B cell (primary cell): ENCODE data around the gene SMIM22. TPM values are rescaled to one million over a fixed set of nuclear protein-coding genes. Genes with fewer than 3 reads are reported as not detected.

Experiments
- ATAC-seq: fragments of 200-7000 bp; cut with Tn5 transposase; one replicate; pipeline ENCODE4 v1.10.0; 2021; ENCODE audit warnings: low read depth, mild to moderate bottlenecking, moderate number of reproducible peaks, moderate library complexity
- CTCF ChIA-PET: fragments of 350-600 bp; sonication (Branson Sonifier 250); formaldehyde crosslinking; loops from one replicate; lab custom pipeline; 2021; ENCODE audit warnings: antibody characterized with exemption, inconsistent platforms; lab: Charles Lee
- POLR2A ChIA-PET: fragments of 350-600 bp; sonication (Branson Sonifier 250); formaldehyde crosslinking; loops from one replicate; lab custom pipeline; 2021; ENCODE audit warnings: antibody characterized with exemption; lab: Charles Lee
- DNase-seq: peaks from one replicate; pipeline ENCODE4 v3.0.0; 2013
- H2AFZ ChIP-seq: 2 replicates; pipeline ENCODE4 v1.6.1; 2012; ENCODE audit warnings: mild to moderate bottlenecking, low read depth, low read length; ENCODE audit not compliant: insufficient read depth, poor library complexity, severe bottlenecking
- H3K27ac ChIP-seq, 2 donors: 1 replicate in 1 of 2; 2 replicates in 1 of 2; pipeline ENCODE4 v1.5.1; 2012 to 2013; ENCODE audit warnings: low read length in 2 of 2, mild to moderate bottlenecking in 2 of 2, moderate library complexity in 1 of 2
- H3K27me3 ChIP-seq, 4 experiments: fragments of 200-600 bp in 1 of 4; sonication (generic) in 1 of 4; replicated peaks in 1 of 4; 1 replicate in 2 of 4; 2 replicates in 2 of 4; pipeline versions ENCODE4 v1.6.1 to v1.7.0; 2013 to 2016; ENCODE audit warnings: low read length in 3 of 4, mild to moderate bottlenecking in 2 of 4, mixed read lengths in 1 of 4, moderate library complexity in 1 of 4; ENCODE audit not compliant: insufficient read depth in 4 of 4, control insufficient read depth in 3 of 4; ENCODE audit errors: control extremely low read depth in 1 of 4
- H3K36me3 ChIP-seq, 2 experiments: replicated peaks in 1 of 2; 1 replicate in 1 of 2; 2 replicates in 1 of 2; pipeline versions ENCODE4 v1.6.1 to v1.7.1; 2013; ENCODE audit warnings: low read length in 1 of 2; ENCODE audit not compliant: insufficient read depth in 2 of 2, control insufficient read depth in 1 of 2; ENCODE audit errors: control extremely low read depth in 1 of 2, extremely low read depth in 1 of 2
- H3K4me1 ChIP-seq, 2 donors: fragments of 200-600 bp in 1 of 2; sonication (generic) in 1 of 2; 1 replicate in 1 of 2; 2 replicates in 1 of 2; pipeline versions ENCODE4 v1.5.1 to v1.6.1; 2013 to 2017; ENCODE audit warnings: low read length in 2 of 2; ENCODE audit not compliant: control insufficient read depth in 2 of 2, insufficient read depth in 2 of 2
- H3K4me2 ChIP-seq: replicated peaks from 2 replicates; pipeline ENCODE3; 2012; ENCODE audit warnings: mild to moderate bottlenecking, low read depth, low read length; ENCODE audit not compliant: poor library complexity, severe bottlenecking
- H3K4me3 ChIP-seq, 5 experiments: fragments of 200-600 bp in 1 of 5; sonication (generic) in 1 of 5; 1 replicate in 3 of 5; 2 replicates in 2 of 5; pipeline versions ENCODE4 v1.5.1 to v1.7.0; 2011 to 2016; ENCODE audit warnings: low read length in 4 of 5, mild to moderate bottlenecking in 4 of 5, low read depth in 2 of 5, control low read depth in 1 of 5, moderate library complexity in 1 of 5; ENCODE audit not compliant: insufficient read depth in 1 of 5; ENCODE audit errors: control extremely low read depth in 1 of 5, extremely low read depth in 1 of 5
- H3K79me2 ChIP-seq: fragments of 200-600 bp; sonication (generic); one replicate; pipeline ENCODE4 v1.6.0; 2016; ENCODE audit warnings: low read length; ENCODE audit not compliant: control insufficient read depth, insufficient read depth
- H3K9ac ChIP-seq: fragments of 200-600 bp; sonication (generic); 2 replicates; pipeline ENCODE4 v1.6.1; 2017; ENCODE audit warnings: mild to moderate bottlenecking, low read length, moderate library complexity
- H3K9me3 ChIP-seq, 3 donors: one replicate each; pipeline versions ENCODE4 v1.6.1 to v1.7.1; 2013; ENCODE audit warnings: low read length in 2 of 3; ENCODE audit not compliant: control insufficient read depth in 2 of 3, insufficient read depth in 1 of 3; ENCODE audit errors: control extremely low read depth in 1 of 3
- H4K20me1 ChIP-seq: 2 replicates; pipeline ENCODE4 v1.6.0; 2012; ENCODE audit warnings: mild to moderate bottlenecking, low read length; ENCODE audit not compliant: insufficient read depth, control insufficient read depth, poor library complexity, severe bottlenecking
- H3K27ac Mint-ChIP-seq: one replicate; pipeline ENCODE4 v1.8.0; 2021; ENCODE audit warnings: mixed read lengths
- H3K27me3 Mint-ChIP-seq: one replicate; pipeline ENCODE4 v1.8.0; 2021; ENCODE audit warnings: mixed read lengths
- H3K4me1 Mint-ChIP-seq: one replicate; pipeline ENCODE4 v1.8.0; 2021; ENCODE audit warnings: mixed read lengths
- H3K4me3 Mint-ChIP-seq: one replicate; pipeline ENCODE4 v1.8.0; 2021; ENCODE audit warnings: mixed read lengths
- H3K9me3 Mint-ChIP-seq: one replicate; pipeline ENCODE4 v1.8.0; 2022; ENCODE audit warnings: mixed read lengths; ENCODE audit not compliant: insufficient read depth
- EZH2 ChIP-seq: IDR thresholded peaks from 2 replicates; pipeline ENCODE4 v1.6.1; 2012; ENCODE audit warnings: borderline replicate concordance, low read depth, mild to moderate bottlenecking, moderate library complexity, low read length; ENCODE audit not compliant: insufficient read depth, poor library complexity, severe bottlenecking
- WGBS: methylation state at CpG from one replicate; pipeline ENCODE4 v1.1.5; 2013; ENCODE audit warnings: missing lambda C conversion rate; ENCODE audit not compliant: insufficient coverage; 5-methylcytosine and 5-hydroxymethylcytosine counted together
- intact Hi-C: fragments of 100-400 bp; cut with micrococcal nuclease; formaldehyde crosslinking; loops from one replicate; pipeline ENCODE4 v1.10.0; 2022
- polyA plus RNA-seq: library from polyadenylated mRNA; depleted of rRNA; stranded (reverse); fragments of >200 nt; gene quantifications from 2 replicates; pipeline ENCODE4 v1.2.3, GENCODE V29; 2012
- total RNA-seq, 2 donors: library from RNA; stranded (reverse); fragments of 120-200 nt in 1 of 2; gene quantifications; 1 replicate in 1 of 2; 2 replicates in 1 of 2; pipeline versions ENCODE4 v1.2.3 to v1.2.4, GENCODE V29; 2013 to 2022
- TF ChIP-seq, protein P1 (sequence below): fragments of 200-600 bp; IDR thresholded peaks from one replicate; pipeline ENCODE4 v1.8.0; 2022; ENCODE audit warnings: antibody characterized with exemption, mild to moderate bottlenecking

The SMIM22 gene
- total and polyA plus RNA-seq, 2 donors (not counting 1 experiment from before 2014, with no cell fraction given), result not detected

DNA sequence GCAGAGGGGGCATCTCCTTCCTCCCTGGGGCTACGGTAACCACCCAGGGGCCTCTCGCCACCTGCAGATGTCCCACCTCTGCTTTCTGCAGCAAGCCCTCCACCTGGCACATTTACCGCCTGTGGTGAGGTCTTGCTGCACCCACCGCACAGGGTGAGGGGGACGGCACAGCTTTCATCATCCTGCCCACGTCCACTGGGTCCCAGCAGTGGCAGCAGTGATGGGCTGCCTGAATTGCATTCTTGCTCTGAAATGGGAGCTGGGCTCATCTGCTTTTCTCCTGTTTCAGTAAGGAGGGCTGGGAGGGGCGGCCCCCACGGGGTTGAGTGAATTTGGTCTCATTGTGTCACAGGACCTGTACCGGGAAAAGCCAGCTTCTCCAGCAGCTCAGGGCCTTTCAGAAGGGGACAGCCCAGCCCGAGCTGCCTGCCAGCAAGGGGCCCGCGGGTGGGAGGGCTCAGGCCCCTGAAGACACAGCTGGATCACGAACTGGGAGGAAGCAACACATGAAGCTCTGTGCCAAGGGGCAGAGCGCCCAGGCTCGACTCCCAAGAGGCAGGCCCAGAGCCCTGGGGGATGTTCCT lies 48.1 kb upstream of the SMIM22 start:
- Histone ChIP-seq H3K79me2 (no peaks in the 10 kb centered on the region), H3K4me2 (no peak overlapping the region), H2AFZ (no peak overlapping the region), H3K4me1 (peaks cover 0 to 23% of the 10 kb centered on the region in 2 donors), H3K27me3 (peaks cover 0 to 5% (median 2%) of the 10 kb centered on the region in 4 experiments), H3K4me3 (no peak overlapping the region), H3K36me3 (peaks cover 2 to 13% of the 10 kb centered on the region in 2 experiments), H3K27ac (no peak overlapping the region), H3K9ac (no peak overlapping the region), H4K20me1 (no peaks in the 10 kb centered on the region), H3K9me3 (no peaks in the 10 kb centered on the region)
- DNase-seq (no peak), ATAC-seq (no peak)
- Mint-ChIP-seq H3K9me3 (no peaks in the 10 kb centered on the region), H3K4me1 (peaks cover 29% of the 10 kb centered on the region), H3K27me3 (peaks cover 4% of the 10 kb centered on the region), H3K27ac (no peak overlapping the region), H3K4me3 (no peak overlapping the region)
- WGBS, result 36% methylated on average over 15 of the region's 15 CpGs
- TF ChIP-seq, protein P1, sequence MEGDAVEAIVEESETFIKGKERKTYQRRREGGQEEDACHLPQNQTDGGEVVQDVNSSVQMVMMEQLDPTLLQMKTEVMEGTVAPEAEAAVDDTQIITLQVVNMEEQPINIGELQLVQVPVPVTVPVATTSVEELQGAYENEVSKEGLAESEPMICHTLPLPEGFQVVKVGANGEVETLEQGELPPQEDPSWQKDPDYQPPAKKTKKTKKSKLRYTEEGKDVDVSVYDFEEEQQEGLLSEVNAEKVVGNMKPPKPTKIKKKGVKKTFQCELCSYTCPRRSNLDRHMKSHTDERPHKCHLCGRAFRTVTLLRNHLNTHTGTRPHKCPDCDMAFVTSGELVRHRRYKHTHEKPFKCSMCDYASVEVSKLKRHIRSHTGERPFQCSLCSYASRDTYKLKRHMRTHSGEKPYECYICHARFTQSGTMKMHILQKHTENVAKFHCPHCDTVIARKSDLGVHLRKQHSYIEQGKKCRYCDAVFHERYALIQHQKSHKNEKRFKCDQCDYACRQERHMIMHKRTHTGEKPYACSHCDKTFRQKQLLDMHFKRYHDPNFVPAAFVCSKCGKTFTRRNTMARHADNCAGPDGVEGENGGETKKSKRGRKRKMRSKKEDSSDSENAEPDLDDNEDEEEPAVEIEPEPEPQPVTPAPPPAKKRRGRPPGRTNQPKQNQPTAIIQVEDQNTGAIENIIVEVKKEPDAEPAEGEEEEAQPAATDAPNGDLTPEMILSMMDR, result no peak
- TF ChIP-seq EZH2, result no peak
- POLR2A ChIA-PET, result interaction anchor here (0.7 kb wide), 1 partner anchor 109 kb away, joined by 3 read pairs; no protein-coding TSS in a partner anchor
- CTCF ChIA-PET, result no interaction called here
- intact Hi-C loops, result no loop called here

DNA sequence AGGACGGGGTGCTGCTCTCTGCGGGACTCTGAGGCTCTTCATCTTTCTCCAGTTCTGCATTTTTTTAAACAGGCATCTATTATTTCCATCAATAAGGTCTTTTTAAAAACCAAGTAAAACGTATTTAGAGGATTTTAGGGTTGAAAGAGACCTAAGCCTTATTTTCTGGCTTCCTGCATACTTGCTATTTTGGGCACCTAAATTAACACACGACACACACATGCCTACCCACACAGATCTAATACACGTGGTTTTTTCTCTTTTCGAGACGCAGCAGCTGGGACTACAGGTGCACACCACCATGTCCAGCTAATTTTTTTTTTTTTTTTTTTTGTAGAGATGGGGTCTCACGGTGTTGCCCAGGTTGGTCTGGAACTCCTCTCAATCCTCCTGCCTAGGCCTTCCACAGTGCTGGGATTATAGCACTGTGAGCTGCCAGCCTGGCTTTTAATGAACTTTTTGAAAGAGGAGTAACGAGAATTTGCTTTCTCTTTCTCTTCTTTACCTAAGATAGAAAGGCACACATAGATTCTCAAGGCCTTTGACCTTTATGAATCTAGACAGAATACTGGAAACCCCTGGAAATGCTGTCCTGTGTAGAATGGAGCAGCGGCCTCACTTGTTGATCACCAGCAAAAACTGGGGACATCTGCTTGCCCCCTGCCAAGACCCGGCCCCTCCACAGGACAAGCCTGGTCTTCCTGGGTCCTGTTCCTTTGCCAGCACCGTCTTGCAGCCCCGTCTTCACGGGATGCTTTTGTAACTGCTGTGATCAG lies 47.1 kb upstream of the SMIM22 start:
- DNase-seq (no peak), ATAC-seq (no peak)
- TF ChIP-seq, protein P1, result no peak
- no peak for TF ChIP-seq EZH2
- Histone ChIP-seq H3K4me1 (peaks cover 0 to 22% of the 10 kb centered on the region in 2 donors), H3K79me2 (peaks cover 3% of the 10 kb centered on the region), H3K4me2 (no peak overlapping the region), H3K27me3 (peaks cover 0 to 2% (median 0%) of the 10 kb centered on the region in 4 experiments), H3K27ac (no peak overlapping the region), H4K20me1 (no peaks in the 10 kb centered on the region), H2AFZ (no peak overlapping the region), H3K9ac (no peak overlapping the region), H3K36me3 (peaks cover 2 to 23% of the 10 kb centered on the region in 2 experiments), H3K4me3 (no peak overlapping the region), H3K9me3 (no peaks in the 10 kb centered on the region)
- Mint-ChIP-seq H3K9me3 (no peaks in the 10 kb centered on the region), H3K4me1 (peaks cover 28% of the 10 kb centered on the region), H3K27ac (peak overlapping the region; percentile 20), H3K4me3 (peak overlapping the region; percentile 7), H3K27me3 (peaks cover 4% of the 10 kb centered on the region)
- intact Hi-C loops, result no loop called here
- ChIA-PET CTCF (no interaction called here), POLR2A (no interaction called here)
- WGBS, result 89% methylated on average over 3 of the region's 14 CpGs
